Transverse colon (tissue), 4 donors: Measurements from ENCODE around the gene COTL1.
A peak's percentile ranks its signal among the peaks of the same experiment; 100 is the strongest.

ENCODE experiments used
- CTCF ChIP-seq, 5 experiments: fragments of 200-600 bp in 3 of 5; fragments of 450-650 bp in 2 of 5; sonication (generic) in 3 of 5; IDR thresholded peaks; 1 replicate in 2 of 5; 2 replicates in 3 of 5; pipeline ENCODE4 v1.5.1; 2016 to 2017; ENCODE audit warnings: antibody characterized with exemption in 5 of 5, inconsistent platforms in 3 of 5, mild to moderate bottlenecking in 2 of 5, moderate library complexity in 1 of 5
- POLR2A ChIP-seq: fragments of 450-650 bp; IDR thresholded peaks from one replicate; pipeline ENCODE4 v1.6.1; 2016; ENCODE audit warnings: antibody characterized with exemption, mild to moderate bottlenecking, moderate library complexity
- POLR2AphosphoS5 ChIP-seq, 3 donors: sonication (generic); formaldehyde crosslinking; IDR thresholded peaks; one replicate each; pipeline ENCODE4 v1.6.1; 2016; ENCODE audit warnings: antibody characterized with exemption in 3 of 3

GRCh38 chr16:84599521-84600202, 18.2 kb downstream of the COTL1 start:
- TF ChIP-seq CTCF (IDR thresholded peaks at IDR 0.05), result no peak
- peak in 1 of 3 donors; percentile 35 for TF ChIP-seq POLR2AphosphoS5 (IDR thresholded peaks at IDR 0.05)
- TF ChIP-seq POLR2A, result peak; percentile 29
